DMS114 treated with DMSO at 0.1 percent for 48 hours (cell line): Measurements from ENCODE around the gene SETX.
A peak's percentile ranks its signal among the peaks of the same experiment; 100 is the strongest.

Experiments used
- DNase-seq: peaks from one replicate; lab custom pipeline; 2025; ENCODE audit not compliant: unreplicated experiment; lab: John Stamatoyannopoulos, UW

SETX gene

GRCh38 chr9:132241840-132242620, 112.8 kb downstream of the SETX start:
- no peak for DNase-seq

GRCh38 chr9:132241483-132241839, 113.3 kb downstream of the SETX start:
- no peak for DNase-seq

DNA sequence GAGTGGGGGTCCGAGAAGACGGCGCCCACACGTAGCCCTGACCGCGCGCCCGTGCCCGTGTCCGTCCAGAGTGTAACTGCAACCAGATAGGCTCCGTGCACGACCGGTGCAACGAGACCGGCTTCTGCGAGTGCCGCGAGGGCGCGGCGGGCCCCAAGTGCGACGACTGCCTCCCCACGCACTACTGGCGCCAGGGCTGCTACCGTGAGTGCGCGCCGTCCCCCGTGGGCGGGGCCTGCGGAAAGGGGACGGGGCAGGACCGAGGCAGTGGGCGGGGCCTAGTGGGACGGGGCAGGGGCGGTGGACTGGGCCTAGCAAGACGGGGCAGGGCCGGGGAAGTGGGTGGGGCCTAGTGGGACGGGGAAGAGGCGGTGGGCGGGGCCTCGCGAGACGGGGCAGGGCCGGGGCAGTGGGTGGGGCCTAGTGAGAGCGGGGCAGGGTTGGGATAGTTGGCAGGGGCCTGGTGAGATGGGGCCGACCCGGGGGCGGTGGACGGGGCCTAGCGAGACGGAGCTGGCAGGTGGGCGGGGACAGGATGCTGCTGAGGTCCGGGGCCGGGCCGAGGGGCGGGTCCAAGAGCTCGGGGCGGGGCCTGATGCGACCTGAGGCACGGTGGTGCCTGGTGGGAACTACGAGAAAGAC, 113.8 kb downstream of the SETX start:
- peak; percentile 83 for DNase-seq

DNA sequence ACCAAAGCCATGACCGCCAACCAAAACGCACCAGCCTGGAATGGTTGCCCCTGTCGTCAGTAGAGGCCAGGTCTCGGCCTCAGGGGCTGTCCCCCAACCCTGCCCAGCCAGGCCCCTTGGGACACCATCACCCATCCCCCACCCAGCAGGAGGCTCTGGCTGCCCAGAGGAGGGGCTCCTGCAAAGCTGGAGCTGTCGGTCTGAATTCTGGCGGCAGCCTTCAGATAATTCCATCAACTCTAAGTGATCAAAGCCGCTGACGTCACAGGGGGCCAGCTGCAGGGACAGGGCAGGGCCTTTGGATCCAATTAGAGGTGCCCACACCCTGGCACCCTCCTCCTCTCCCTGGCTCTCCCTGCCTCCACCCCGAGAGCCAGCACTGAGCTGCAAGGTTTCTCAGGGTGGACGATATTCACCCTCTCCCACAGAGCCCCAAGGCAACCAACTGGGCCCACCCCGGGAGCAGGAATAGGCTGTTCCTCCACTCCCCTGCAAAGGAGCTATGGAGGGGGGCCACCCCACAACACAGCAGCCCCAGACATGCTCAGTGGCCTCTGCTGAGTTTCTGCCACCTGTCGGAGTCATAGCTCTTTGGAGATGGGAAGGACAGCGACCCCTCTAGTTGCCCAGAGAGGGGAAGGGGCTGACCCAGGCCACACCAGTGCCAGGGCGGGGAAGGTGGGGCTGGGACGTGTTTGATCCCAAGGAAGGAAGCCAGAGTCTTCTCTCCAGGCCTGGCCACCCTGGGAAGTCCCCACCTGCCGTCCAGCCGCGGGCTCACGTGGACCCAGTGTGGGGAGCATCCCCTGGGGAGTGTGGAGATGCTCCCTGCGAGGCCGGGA, 114.6 kb downstream of the SETX start:
- DNase-seq: no peak

- no peak for DNase-seq
Measured at GRCh38 chr9:132239518-132239917, 115.3 kb downstream of the SETX start.

DNA sequence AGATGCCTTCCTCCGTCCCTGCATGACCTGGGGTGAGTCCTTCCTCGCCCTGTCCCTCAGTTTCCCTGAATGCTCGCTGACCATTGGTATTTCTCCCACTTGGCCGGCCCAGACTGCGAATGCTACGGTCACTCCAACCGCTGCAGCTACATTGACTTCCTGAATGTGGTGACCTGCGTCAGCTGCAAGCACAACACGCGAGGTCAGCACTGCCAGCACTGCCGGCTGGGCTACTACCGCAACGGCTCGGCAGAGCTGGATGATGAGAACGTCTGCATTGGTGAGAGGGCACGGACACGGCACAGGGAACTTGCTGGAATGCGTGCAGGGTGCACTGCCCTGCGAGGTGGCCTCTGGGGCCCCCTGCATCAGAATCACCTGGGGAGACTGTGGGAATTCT, 115.8 kb downstream of the SETX start:
- DNase-seq: no peak

GRCh38 chr9:132238026-132238972, 116.5 kb downstream of the SETX start:
- DNase-seq: no peak

DNA sequence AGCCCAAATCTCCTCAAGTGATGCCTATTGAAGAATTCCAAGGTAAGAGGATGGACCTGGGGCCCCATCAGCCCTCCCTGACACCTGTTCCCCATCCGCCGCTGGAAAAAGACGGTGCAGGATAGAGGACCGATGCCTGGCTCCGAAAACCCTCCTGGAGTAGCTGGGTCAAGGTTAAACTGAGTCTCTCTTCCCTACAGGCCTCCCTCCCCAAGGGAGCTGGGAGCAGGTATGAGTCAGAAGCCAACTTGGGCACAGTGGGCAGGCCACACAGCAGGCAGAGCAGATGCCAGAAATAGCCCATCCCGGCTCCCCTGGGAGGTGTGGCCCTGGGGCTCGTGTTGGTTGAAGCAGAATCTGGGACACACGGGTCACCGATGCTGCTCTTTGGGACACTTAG, 117.3 kb downstream of the SETX start:
- DNase-seq: no peak

- DNase-seq: no peak
Measured at GRCh38 chr9:132236662-132237311, 118.0 kb downstream of the SETX start.

DNA sequence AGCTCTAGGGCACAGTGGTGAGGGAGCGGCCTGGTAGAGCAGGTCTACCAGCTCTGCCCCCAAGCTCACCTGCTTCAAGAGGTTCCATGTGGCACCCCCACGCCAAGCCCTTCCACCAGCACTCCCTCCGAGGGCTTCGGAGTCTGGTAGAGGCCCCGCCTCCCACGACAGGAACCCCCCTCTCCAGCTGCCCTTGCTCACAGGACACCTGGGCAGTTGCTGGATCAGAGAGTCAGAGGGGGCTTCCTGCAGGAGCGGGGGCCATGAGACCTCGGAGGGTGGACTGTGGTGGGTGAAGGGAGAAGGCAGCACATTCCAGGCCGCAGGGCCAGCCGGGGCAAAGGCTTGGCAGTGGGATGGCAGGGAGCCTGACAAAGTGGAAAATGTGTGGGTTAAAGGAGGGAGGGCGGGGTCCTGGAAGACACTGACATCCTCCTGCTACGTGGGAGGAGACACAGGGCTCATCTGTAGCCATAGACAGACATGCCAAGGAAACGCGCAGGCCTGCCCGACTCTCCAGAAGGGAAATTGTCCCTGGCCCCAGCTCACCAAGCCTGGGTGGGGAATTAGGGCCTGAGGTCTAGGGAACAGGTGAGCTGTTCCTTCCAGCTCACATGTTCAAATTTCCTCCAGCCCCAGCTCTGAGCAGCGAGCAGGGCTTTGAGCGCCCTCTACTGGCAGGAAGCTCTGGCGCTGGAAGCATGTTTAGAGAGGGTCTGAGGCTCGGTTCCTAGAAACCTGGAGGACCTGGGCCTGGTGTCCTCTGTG, 118.7 kb downstream of the SETX start:
- peak; percentile 13 for DNase-seq

- no peak for DNase-seq
Measured at GRCh38 chr9:132235125-132235524, 119.7 kb downstream of the SETX start.

DNA sequence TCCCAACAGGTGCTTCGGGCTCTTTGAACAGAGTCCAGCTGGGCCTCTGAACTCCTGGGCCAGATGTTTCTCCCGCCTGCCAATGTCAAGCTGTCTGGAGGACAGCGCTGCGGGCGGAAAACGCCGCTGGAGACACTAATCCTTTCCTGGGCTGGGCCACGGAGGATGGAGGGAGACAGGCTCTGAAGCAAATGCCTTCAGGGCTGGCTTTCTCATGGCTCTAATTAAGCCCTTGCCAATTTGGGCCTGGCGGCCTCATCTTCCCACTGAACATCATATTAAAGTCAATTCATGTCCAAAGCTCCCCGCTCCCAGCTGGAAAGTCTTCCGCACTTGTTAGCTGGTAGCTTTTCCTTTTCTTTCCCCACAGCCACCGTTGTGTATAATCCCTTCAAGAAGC, 120.3 kb downstream of the SETX start:
- no peak for DNase-seq

DNA sequence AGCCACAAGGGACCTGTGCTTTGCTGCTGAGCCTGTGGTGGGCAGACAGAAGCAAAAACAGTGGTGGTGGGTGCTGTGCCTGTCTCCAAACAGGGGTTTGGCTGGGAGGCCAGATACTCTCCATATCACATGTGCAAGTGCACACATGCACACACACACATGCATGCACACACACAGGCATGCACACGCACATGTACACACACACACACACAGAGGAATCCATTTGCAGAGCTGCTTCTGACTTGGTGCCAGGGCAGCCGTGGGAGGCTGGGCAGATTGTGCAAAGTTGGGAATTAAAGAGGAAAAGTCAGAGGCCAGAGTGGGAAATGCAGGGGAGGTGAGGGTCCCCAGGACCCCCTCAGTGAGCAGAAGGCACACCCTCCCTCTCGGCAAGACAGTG, 121.6 kb downstream of the SETX start:
- DNase-seq: no peak

- no peak for DNase-seq
Measured at GRCh38 chr9:132232522-132232921, 122.3 kb downstream of the SETX start.

GRCh38 chr9:132231019-132231701, 123.6 kb downstream of the SETX start:
- no peak for DNase-seq

- no peak for DNase-seq
Measured at GRCh38 chr9:132230605-132231004, 124.2 kb downstream of the SETX start.

GRCh38 chr9:132228062-132228461, 126.7 kb downstream of the SETX start:
- DNase-seq: no peak

DNA sequence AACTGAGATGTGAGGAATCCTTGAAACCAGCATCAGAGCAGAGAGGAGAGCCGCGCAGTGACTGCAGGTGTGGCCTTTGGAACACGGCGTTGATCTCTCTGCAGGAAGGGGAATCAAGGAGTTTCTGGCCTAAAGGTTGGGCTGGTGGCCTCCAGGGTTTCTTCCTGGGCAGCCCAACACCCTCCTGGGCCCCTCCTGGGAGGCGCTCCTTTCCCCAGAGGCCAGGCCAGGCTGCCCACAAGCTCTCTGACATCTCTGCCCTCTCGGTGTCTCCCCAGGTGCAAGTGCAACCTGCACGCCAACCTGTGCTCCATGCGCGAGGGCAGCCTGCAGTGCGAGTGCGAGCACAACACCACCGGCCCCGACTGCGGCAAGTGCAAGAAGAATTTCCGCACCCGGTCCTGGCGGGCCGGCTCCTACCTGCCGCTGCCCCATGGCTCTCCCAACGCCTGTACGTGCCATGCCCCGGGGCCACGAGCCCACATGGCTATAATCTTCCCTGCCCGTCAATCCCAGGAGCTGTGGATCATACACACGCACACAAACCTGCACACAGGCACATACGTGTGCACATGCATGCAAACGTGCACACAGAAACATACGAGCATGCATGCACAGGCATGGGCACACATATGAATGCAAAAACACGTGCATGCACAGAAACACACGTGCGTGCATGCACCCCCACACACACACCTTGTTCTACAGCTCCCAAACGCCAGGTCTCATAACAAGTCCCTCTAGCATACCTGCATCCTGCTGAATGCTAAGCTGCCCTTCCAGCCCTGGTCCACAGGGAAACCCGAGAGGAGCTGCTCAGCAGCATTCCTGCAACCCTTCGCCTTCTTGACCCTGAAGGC, 128.0 kb downstream of the SETX start:
- DNase-seq: no peak
